GM12878 (cell line): ENCODE data around the gene YTHDC1. TPM values are rescaled to one million over a fixed set of nuclear protein-coding genes. Genes with fewer than 3 reads are reported as not detected.
A peak's percentile ranks its signal among the peaks of the same experiment; 100 is the strongest.

ENCODE experiments used
- ATAC-seq: fragments of 200-7000 bp; cut with Tn5 transposase; 3 replicates; pipeline ENCODE4 v1.9.1; 2020; ENCODE audit warnings: mild to moderate bottlenecking, moderate library complexity
- BruUV-seq: library from RNA; stranded (reverse); fragments of 400-500 nt; replicated peaks from 2 replicates; lab custom pipeline; 2021; lab: Mats Ljungman, UMichigan
- CTCF ChIA-PET: fragments of 300-600 bp; sonication (Branson Sonifier 250); formaldehyde crosslinking; extraction: SDS; loops from one replicate; lab custom pipeline; 2021; ENCODE audit warnings: inconsistent platforms; lab: Yijun Ruan, JAX
- POLR2A ChIA-PET: fragments of 350-600 bp; formaldehyde crosslinking; extraction: SDS; loops from one replicate; lab custom pipeline; 2021; ENCODE audit warnings: inconsistent platforms; lab: Charles Lee
- RAD21 ChIA-PET: fragments of 300-600 bp; sonication (Branson Sonifier 250); formaldehyde crosslinking; loops from one replicate; lab custom pipeline; 2023; ENCODE audit warnings: antibody characterized with exemption; ENCODE audit not compliant: unreplicated experiment; lab: Charles Lee
- SMC1A ChIA-PET: fragments of 300-600 bp; sonication (Branson Sonifier 250); formaldehyde crosslinking; loops from one replicate; lab custom pipeline; 2023; ENCODE audit not compliant: unreplicated experiment, uncharacterized antibody; lab: Charles Lee
- DNase-seq: peaks from one replicate; pipeline ENCODE4 v3.0.0-alpha.2; 2011; ENCODE audit warnings: low read depth, low spot score
- FAIRE-seq: peaks from 3 replicates; lab custom pipeline; 2011; peaks lifted over from hg19 to GRCh38; lab: Jason Lieb, UNC
- H2AFZ ChIP-seq: 2 replicates; pipeline ENCODE4 v1.6.0; 2011; ENCODE audit warnings: low read depth, low read length, control low read depth; ENCODE audit not compliant: control insufficient read depth
- H3K27ac ChIP-seq: 2 replicates; pipeline ENCODE4 v1.5.1; 2011; ENCODE audit warnings: control low read depth; ENCODE audit not compliant: control insufficient read depth, insufficient read depth
- H3K27me3 ChIP-seq, 2 experiments: replicated peaks in 1 of 2; 2 replicates each; pipeline versions ENCODE4 v1.6.0 to v1.6.1; 2011; ENCODE audit warnings: low read length in 1 of 2; ENCODE audit not compliant: control insufficient read depth in 2 of 2, insufficient read depth in 2 of 2
- H3K36me3 ChIP-seq, 2 experiments: 2 replicates each; pipeline ENCODE4 v1.5.1; 2011; ENCODE audit warnings: low read length in 1 of 2; ENCODE audit not compliant: control insufficient read depth in 2 of 2, insufficient read depth in 2 of 2
- H3K4me1 ChIP-seq: 2 replicates; pipeline ENCODE4 v1.6.1; 2011; ENCODE audit warnings: mild to moderate bottlenecking, low read length, moderate library complexity, mixed read lengths; ENCODE audit not compliant: control insufficient read depth, insufficient read depth
- H3K4me2 ChIP-seq: 2 replicates; pipeline ENCODE4 v1.6.0; 2011; ENCODE audit warnings: control low read depth; ENCODE audit not compliant: control insufficient read depth, insufficient read depth
- H3K4me3 ChIP-seq: fragments of 200-600 bp; sonication (generic); 2 replicates; pipeline ENCODE4 v1.5.1; 2016
- H3K79me2 ChIP-seq: 2 replicates; pipeline ENCODE4 v1.6.0; 2011; ENCODE audit warnings: low read length; ENCODE audit not compliant: control insufficient read depth, insufficient read depth
- H3K9ac ChIP-seq: 2 replicates; pipeline ENCODE4 v1.8.0; 2011; ENCODE audit warnings: low read length, control low read depth, mixed read lengths; ENCODE audit not compliant: control insufficient read depth, insufficient read depth
- H3K9me3 ChIP-seq: replicated peaks from 3 replicates; pipeline ENCODE4 v1.5.1; 2011; ENCODE audit warnings: mild to moderate bottlenecking, low read length; ENCODE audit not compliant: control insufficient read depth, insufficient read depth
- H4K20me1 ChIP-seq: 2 replicates; pipeline ENCODE4 v1.6.0; 2011; ENCODE audit not compliant: control insufficient read depth, insufficient read depth
- CREM ChIP-seq: IDR thresholded peaks from 2 replicates; pipeline ENCODE4 v1.6.1; 2014; ENCODE audit warnings: antibody characterized with exemption, low read depth
- GABPA ChIP-seq: IDR thresholded peaks from 2 replicates; pipeline ENCODE4 v1.6.1; 2014; ENCODE audit warnings: antibody characterized with exemption, low read depth, mild to moderate bottlenecking, inconsistent platforms
- HCFC1 ChIP-seq: fragments of 150-350 bp; IDR thresholded peaks from 2 replicates; pipeline ENCODE4 v1.6.1; 2014; ENCODE audit warnings: low read length
- MXI1 ChIP-seq: fragments of 150-350 bp; IDR thresholded peaks from 2 replicates; pipeline ENCODE4 v1.6.1; 2011; ENCODE audit warnings: low read depth, mild to moderate bottlenecking, inconsistent platforms, low read length, improper control_type of control experiment
- NFXL1 ChIP-seq: fragments of 450-650 bp; IDR thresholded peaks from 2 replicates; pipeline ENCODE4 v1.6.1; 2017; ENCODE audit warnings: antibody characterized with exemption, mild to moderate bottlenecking, borderline replicate concordance
- NR2C1 ChIP-seq: fragments of 450-650 bp; IDR thresholded peaks from 2 replicates; pipeline ENCODE4 v1.6.1; 2017; ENCODE audit warnings: antibody characterized with exemption, mild to moderate bottlenecking, moderate library complexity
- RELA ChIP-seq: fragments of 450-650 bp; IDR thresholded peaks from 2 replicates; pipeline ENCODE4 v1.8.0; 2014; ENCODE audit warnings: borderline replicate concordance; ENCODE audit not compliant: partially characterized antibody
- SIN3A ChIP-seq: IDR thresholded peaks from 2 replicates; pipeline ENCODE4 v1.6.1; 2012; ENCODE audit warnings: low read depth, low read length, improper control_type of control experiment
- WRNIP1 ChIP-seq: IDR thresholded peaks from 2 replicates; pipeline ENCODE4 v1.6.1; 2011; ENCODE audit warnings: low read depth, low read length, improper control_type of control experiment, borderline replicate concordance
- ZBTB40 ChIP-seq: fragments of 450-650 bp; IDR thresholded peaks from 2 replicates; pipeline ENCODE4 v1.6.1; 2016; ENCODE audit warnings: mild to moderate bottlenecking, moderate library complexity, borderline replicate concordance
- WGBS: methylation state at CpG from one replicate; pipeline ENCODE4 v1.1.6; 2016; ENCODE audit warnings: low lambda C conversion rate; ENCODE audit not compliant: insufficient replicate concordance, insufficient coverage; ENCODE audit errors: missing lambda C conversion rate; 5-methylcytosine and 5-hydroxymethylcytosine counted together
- in situ Hi-C: fragments of 300-500 bp; cut with MboI; formaldehyde crosslinking; loops from 9 replicates; pipeline ENCODE4 v1.14.3; 2018; ENCODE audit warnings: mixed read lengths
- intact Hi-C: fragments of 100-400 bp; cut with micrococcal nuclease; formaldehyde crosslinking; loops from one replicate; pipeline ENCODE4 v1.14.2; 2022; ENCODE audit not compliant: unreplicated experiment
- polyA plus RNA-seq, 11 experiments: library from polyadenylated mRNA; depleted of rRNA in 4 of 11; unstranded in 6 of 11; stranded (reverse) in 5 of 11; fragments of >200 nt; fragmentation: Nextera tagmentation in 4 of 11; fragmentation: Illumina TruSeq in 1 of 11; extraction: Ambion mirVana in 4 of 11; extraction: Trizol in 1 of 11; gene quantifications; 1 replicate in 1 of 11; 2 replicates in 10 of 11; pipeline versions ENCODE4 v1.2.1 to v1.2.3, GENCODE V29; 2011 to 2016; ENCODE audit warnings: inconsistent platforms in 2 of 11, missing spikeins in 2 of 11, low read depth in 1 of 11
- total RNA-seq, 4 experiments: library from RNA; depleted of rRNA in 3 of 4; stranded (reverse); fragments of >200 nt in 3 of 4; fragmentation: Illumina TruSeq in 1 of 4; extraction: Trizol in 1 of 4; gene quantifications; 2 replicates each; pipeline versions ENCODE4 v1.2.1 to v1.2.3, GENCODE V29; 2013 to 2021

YTHDC1 gene
- total and polyA plus RNA-seq, 10 of the 15 experiments (the other 5 are each of a cell fraction or from before 2014, with no cell fraction given), result 18.7 to 83.2 (median 47.5) TPM

GRCh38 chr4:68373513-68373912, 23.6 kb upstream of the YTHDC1 start (continued):
- TF ChIP-seq ZBTB40 (no peak), MXI1 (no peak), NR2C1 (peak; percentile 58), HCFC1 (peak; percentile 56), WRNIP1 (no peak), GABPA (no peak), CREM (no peak), NFXL1 (no peak), SIN3A (no peak)

- BruUV-seq, result no TSS peak
- POLR2A ChIA-PET, result no interaction called here
- Histone ChIP-seq H3K4me2 (no peak overlapping the region), H3K79me2 (no peaks in the 10 kb centered on the region), H3K27ac (no peak overlapping the region), H2AFZ (peak overlapping the region; percentile 21; the same call in 1 of the 2 replicates), H3K4me3 (no peak overlapping the region), H3K27me3 (no peaks in the 10 kb centered on the region), H3K9ac (no peak overlapping the region), H3K4me1 (no peaks in the 10 kb centered on the region), H3K36me3 (no peaks in the 10 kb centered on the region), H4K20me1 (no peaks in the 10 kb centered on the region), H3K9me3 (no peaks in the 10 kb centered on the region)
- CTCF ChIA-PET, result interaction anchor here (0.8 to 2.0 kb wide), 2 partner anchors 101 to 798 kb away, joined by 3 to 8 read pairs; no protein-coding TSS in a partner anchor
- SMC1A ChIA-PET, result interaction anchor here (2.4 kb wide), 1 partner anchor 10 kb away, joined by 7 read pairs; no protein-coding TSS in a partner anchor
- no peak for FAIRE-seq
- WGBS, result 0% methylated on average over 1 of the region's 1 CpG
- RAD21 ChIA-PET, result no interaction called here
- DNase-seq, result no peak
- intact Hi-C loops (no loop called here), in situ Hi-C loops (loop anchor here (5.0 kb wide), 1 partner anchor 95 kb away; no protein-coding TSS in a partner anchor)
- no peak for TF ChIP-seq RELA
- ATAC-seq, result no peak
Observed at GRCh38 chr4:68372588-68372987, 22.7 kb upstream of the YTHDC1 start.
